NCI-H524 (cell line): ENCODE measurements around the gene OR13A1.
"Not testable (repeated sequence)": the region's sequence is repeated elsewhere in the genome, so short reads cannot be mapped to it uniquely, and the experiment has no call there.

Experiments
- DNase-seq, 2 experiments: peaks; one replicate each; lab custom pipeline; 2025; lab: John Stamatoyannopoulos, UW

OR13A1 gene, protein sequence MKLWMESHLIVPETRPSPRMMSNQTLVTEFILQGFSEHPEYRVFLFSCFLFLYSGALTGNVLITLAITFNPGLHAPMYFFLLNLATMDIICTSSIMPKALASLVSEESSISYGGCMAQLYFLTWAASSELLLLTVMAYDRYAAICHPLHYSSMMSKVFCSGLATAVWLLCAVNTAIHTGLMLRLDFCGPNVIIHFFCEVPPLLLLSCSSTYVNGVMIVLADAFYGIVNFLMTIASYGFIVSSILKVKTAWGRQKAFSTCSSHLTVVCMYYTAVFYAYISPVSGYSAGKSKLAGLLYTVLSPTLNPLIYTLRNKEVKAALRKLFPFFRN

DNA sequence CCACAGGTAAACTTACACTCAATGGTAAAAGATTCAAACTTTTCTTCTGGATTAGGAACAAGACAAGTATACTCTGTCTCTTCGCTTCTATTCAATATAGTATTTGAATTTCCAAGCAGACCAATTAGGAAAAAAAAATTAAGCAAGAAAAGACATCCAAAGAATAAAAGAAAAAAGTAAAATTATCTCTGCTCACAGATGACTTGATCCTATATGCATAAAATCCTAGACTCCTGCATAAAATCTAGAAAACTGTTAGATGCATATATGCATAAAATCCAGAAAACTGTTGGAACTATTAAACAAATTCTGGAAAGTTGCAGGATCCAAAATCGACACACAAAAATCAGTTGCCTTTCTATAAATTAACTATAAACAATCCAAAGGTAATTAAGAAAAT, at the start of gene OR13A1:
OR13A1 (minus strand) TSS at position 101 of the 400 bp plus-strand sequence. CDS start 11,186 bp downstream, outside the sequence.
- no peak for DNase-seq

DNA sequence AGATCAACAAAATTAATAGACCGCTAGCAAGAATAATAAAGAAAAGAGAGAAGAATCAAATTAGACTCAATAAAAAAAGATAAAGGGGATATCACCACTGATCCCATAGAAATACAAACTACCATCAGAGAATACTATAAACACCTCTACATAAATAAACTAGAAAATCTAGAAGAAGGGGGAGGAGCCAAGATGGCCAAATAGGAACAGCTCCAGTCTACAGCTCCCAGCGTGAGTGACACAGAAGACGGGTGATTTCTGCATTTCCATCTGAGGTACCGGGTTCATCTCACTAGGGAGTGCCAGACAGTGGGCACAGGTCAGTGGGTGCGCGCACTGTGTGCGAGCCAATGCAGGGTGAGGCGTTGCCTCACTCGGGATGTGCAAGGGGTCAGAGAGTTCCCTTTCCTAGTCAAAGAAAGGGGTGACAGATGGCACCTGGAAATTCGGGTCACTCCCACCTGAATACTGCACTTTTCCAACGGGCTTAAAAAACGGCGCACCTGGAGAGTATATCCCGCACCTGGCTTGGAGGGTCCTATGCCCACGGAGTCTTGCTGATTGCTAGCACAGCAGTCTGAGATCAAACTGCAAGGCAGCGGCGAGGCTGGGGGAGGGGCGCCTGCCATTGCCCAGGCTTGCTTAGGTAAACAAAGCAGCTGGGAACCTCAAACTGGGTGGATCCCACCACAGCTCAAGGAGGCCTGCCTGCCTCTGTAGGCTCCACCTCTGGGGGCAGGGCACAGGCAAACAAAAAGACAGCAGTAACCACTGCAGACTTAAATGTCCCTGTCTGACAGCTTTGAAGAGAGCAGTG, 46.8 kb upstream of the OR13A1 start:
- DNase-seq = not testable (repeated sequence)

DNA sequence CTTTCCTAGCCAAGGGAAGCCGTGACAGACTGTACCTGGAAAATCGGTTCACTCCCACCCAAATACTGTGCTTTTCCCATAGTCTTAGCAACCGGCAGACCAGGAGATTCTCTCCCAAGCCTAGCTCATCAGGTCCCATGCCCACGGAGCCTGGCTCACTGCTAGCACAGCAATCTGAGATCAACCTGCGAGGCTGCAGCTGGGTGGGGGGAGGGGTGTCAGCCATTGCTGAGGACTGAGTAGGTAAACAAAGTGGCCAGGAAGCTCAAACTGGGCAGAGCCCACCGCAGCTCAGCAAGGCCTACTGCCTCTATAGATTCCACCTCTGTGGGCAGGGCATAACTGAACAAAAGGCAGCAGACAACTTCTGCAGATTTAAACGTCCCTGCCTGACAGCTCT, 43.6 kb upstream of the OR13A1 start:
- not testable (repeated sequence) for DNase-seq

DNA sequence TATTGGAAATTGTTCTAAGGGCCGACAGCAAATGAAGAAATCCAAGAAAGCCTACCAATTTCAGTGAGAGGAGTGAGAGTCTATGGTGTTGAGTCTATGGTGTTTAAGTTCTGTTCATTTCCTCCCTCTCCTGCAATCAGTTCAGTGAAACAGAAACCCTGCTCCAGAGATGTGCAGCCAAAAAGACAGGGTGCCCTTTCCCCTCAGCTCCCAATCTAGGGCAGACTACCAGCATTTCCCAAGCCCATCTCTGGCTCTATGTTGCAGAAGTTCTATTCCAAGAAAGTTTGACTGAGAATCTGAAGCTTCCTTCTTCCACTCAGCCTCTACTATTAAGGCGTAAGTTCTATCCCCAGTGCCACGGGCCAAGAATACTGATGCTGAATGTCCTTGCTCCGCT, 40.1 kb upstream of the OR13A1 start:
- no peak for DNase-seq

DNA sequence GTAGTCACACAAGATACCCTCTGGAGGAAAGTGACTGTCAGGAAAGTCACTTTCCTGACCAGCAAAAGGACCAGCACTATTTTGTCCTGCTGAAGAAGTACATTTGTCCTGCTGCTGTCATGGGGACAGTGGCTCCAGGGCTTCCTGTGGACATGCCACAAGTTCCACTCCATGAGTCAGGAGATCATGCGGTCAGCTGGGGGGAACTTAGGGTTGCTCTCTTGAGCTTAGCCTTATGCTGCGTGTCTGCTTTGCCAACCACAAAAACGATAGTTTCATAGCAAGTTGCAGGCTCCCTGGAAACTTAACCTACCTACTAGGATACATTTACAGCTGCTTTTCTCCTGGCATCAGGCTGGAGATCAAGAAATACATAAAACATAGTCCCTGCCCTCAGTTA, 38.9 kb upstream of the OR13A1 start:
- no peak for DNase-seq

DNA sequence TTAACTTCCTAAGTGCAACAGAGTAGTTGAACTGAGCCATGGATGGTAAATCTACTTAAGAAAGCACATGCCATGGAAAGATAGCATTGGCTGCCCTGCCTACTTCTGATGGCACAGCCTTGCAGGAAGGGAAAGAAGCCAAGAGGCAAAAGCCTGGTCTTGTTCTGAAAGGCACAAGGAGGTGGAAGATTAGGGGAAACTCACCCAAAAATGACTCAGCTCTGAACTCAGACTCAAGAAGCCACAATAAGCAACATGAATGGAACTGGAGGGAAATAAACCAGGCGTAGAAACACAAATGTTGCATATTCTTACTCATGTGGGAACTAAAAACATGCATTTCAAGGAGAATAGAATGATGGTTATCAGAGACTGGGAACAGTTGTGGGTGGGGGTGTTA, 37.8 kb upstream of the OR13A1 start:
- DNase-seq = no peak

DNA sequence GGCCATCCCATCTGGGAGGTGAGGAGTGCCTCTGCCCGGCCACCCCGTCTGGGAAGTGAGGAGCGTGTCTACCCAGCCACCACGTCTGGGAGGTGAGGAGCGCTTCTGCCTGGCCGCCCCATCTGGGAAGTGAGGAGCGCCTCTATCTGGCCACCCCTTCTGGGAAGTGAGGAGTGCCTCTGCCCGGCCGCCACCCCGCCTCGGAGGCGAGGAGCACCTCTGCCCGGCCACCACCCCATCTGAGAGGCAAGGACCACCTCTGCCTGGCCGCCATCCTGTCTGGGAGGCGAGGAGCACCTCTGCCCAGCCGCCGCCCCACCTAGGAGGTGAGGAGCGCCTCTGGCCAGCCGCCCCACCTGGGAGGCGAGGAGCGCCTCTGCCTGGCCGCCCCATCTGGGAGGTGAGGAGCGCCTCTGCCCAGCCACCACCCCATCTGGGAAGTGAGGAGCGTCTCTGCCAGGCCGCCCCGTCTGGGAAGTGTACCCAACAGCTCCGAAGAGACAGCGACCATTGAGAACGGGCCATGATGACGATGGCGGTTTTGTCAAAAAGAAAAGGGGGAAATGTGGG, 32.9 kb upstream of the OR13A1 start:
- not testable (repeated sequence) for DNase-seq

DNA sequence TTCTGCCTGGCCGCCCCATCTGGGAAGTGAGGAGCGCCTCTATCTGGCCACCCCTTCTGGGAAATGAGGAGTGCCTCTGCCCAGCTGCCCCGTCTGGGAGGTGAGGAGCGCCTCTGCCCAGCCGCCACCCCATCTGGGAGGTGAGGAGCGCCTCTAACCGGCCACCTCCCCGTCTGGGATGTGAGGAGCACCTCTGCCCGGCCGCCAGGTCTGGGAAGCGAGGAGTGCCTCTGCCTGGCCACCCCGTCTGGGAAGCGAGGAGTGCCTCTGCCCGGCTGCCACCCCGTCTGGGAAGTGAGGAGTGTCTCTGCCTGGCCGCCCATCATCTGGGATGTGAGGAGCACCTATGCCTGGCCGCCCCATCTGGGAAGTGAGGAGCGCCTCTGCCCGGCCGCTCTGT, 32.1 kb upstream of the OR13A1 start:
- DNase-seq = not testable (repeated sequence)

DNA sequence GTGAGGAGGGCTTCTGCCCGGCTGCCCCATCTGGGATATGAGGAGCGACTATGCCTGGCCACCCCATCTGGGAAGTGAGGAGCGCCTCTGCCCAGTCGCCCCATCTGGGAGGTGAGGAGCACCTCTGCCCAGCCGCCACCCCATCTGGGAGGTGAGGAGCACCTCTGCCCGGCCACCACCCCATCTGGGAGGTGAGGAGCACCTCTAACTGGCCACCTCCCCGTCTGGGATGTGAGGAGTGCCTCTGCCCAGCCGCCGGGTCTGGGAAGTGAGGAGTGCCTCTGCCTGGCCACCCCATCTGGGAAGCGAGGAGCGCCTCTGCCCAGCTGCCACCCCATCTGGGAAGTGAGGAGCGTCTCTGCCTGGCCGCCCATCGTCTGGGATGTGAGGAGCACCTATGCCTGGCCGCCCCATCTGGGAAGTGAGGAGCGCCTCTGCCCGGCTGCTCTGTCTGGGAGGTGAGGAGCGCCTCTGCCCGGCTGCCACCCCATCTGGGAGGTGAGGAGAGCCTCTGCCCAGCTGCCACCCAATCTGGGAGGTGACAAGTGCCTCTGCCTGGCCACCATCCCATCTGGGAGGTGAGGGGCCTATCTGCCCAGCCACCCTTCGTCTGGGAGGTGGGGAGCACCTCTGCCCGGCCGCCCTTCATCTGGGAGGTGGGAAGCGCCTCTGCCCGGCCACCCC, 31.4 kb upstream of the OR13A1 start:
- DNase-seq = not testable (repeated sequence)

DNA sequence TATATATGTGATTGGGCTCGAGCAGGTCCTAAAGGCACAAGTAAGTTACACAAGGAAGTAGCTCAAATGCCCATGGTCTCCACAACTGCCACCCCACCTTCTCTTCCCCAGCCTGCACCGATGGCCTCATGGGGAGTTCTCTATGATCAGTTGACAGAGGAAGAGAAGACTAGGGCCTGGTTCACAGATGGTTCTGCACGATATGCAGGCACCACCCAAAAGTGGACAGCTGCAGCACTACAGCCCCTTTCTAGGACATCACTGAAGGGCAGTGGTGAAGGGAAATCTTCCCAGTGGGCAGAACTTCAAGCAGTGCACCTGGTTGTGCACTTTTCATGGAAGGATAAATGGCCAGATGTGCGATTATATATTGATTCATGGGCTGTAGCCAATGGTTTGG, 25.0 kb upstream of the OR13A1 start:
- DNase-seq = not testable (repeated sequence)

DNA sequence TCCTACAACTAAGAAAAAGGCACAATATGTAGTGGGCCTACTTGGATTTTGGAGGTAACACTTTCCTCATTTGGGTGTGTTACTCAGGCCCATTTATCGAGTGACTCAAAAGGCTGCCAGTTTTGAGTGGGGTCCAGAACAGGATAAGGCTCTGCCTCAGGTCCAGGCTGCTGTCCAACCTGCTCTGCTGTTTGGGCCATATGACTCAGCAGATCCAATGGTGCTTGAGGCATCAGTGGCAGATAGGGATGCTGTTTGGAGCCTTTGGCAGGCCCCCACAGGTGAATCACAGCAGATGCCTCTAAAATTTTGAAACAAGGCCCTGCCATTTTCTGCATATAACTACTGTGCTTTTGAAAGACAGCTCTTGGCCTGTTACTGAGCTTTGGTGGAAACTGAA, 24.5 kb upstream of the OR13A1 start:
- DNase-seq = no peak

DNA sequence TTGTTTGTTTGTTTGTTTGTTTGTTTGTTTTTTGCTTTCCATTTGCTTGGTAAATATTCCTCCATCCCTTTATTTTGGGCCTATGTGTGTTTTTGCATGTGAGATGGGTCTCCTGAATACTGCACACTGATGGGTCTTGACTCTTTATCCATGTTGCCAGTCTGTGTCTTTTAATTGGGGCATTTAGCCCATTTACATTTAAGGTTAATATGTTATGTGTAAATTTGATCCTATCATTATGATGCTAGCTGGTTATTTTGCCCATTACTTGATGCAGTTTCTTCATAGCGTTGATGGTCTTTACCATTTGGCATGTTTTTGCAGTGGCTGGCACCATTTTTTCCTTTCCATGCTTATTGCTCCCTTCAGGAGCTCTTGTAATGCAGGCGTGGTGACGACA, 16.4 kb upstream of the OR13A1 start:
- not testable (repeated sequence) for DNase-seq

DNA sequence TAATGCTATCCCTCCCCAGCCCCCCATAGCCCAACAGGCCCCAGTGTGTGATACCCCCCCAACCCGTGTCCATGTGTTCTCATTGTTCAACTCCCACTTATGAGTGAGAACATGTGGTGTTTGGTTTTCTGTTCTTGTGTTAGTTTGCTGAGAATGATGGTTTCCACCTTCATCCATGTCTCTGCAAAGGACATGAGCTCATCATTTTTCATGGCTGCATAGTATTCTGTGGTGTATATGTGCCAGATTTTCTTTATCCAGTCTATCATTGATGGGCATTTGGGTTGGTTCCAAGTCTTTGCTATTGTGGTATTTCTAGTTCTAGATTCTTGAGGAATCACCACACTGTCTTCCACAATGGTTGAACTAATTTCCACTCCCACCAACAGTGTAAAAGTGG, 11.5 kb upstream of the OR13A1 start:
- not testable (repeated sequence) for DNase-seq

DNA sequence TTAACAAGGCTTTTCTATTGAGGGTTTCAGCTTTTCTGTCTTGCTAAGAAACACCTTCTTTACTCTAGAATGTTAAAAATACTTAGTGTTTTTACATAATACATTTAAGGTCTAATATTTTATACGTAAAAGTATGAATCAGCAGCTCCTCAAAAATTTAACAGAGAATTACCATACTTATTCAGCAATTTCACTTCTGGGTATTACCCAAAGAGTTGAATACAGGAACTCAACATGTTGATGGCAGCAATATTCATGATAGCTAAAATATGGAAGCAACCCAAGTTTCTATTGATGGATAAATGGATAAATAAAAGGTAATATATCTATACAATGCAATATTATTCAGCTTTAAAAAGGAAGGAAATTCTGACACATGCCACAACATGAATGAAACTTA, 9.7 kb upstream of the OR13A1 start:
- DNase-seq = no peak

DNA sequence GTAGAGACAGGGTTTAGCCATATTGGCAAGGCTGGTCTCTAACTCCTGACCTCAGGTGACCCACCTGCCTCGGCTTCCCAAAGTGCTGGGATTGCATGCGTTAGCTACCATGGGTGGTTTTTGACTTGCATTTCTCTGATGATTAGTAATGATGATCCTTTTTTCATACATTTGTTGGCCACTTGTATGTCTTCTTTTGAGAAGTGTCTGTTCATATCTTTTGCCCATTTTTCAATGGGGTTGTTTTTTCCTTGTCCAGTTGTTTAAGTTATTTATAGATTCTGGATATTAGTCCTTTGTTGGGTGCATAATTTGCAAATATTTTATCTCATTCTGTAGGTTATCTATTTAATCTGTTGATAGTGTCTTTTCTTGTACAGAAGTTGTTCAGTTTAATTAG, 4.3 kb upstream of the OR13A1 start:
- DNase-seq = no peak

DNA sequence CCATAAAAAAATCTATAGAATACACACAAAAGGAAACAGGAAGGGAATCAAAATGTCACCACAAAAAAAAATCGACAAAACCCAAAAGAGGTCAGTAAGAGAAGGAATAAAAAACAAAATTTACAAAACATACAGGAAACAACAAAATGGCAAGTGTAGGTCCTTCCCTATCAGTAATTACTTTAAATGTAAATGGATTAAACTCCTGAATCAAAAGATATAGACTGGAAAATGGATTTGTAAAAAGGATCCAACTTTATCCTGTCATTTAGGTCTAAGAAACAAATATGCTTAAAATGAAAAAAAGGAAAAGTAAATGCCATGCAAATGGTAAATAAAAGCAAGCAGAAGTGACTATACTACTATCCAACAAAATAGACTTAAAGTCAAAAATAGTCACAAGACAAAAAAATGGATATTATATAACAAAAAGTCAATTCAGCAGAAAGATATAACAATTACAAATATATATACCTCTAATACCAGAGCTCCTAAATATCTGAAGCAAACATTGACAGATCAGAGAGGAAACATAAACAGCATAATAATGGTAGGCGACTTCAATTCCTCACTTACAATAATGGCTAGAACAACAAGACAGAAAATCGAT, 2.0 kb downstream of the OR13A1 start:
- no peak for DNase-seq

DNA sequence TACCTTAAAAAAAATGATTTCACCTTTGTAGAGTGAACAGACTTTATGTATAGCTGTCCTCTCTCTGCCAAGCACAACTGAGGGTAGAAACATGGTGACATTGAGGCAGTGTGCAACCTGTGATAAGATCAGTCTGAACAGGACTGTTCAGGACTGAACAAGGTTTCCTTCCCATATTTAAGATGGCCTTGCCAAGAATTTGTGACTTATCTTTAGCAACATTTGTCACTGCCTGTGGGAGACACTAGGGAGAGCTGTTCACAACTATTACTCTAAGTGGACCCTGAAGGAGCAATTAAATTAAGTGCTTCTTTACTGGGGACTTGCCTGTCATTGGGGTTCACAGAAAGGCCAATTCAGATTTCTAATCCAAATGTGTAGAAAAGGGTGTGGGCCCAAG, 6.7 kb downstream of the OR13A1 start:
- DNase-seq = peak in 1 of 2 experiments; percentile 64

DNA sequence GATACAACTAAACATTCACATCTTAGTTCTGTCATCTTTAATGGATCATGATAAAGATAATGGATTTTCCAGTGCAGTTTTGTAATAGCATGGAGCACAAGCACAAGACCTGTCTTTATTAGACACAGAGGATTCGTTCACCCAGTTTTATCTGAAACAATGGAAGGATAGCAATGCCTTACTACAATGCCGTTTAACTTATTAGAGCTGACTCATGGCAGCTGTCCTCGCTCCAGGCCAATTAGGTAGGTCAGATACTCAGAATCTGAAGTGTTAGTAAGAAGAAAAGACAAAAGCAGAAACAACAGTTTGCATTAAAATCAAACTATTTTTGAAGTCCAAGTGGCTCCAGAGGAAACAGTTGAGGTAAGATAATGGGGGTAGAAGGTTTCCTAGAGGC, 12.8 kb downstream of the OR13A1 start:
- DNase-seq = no peak

DNA sequence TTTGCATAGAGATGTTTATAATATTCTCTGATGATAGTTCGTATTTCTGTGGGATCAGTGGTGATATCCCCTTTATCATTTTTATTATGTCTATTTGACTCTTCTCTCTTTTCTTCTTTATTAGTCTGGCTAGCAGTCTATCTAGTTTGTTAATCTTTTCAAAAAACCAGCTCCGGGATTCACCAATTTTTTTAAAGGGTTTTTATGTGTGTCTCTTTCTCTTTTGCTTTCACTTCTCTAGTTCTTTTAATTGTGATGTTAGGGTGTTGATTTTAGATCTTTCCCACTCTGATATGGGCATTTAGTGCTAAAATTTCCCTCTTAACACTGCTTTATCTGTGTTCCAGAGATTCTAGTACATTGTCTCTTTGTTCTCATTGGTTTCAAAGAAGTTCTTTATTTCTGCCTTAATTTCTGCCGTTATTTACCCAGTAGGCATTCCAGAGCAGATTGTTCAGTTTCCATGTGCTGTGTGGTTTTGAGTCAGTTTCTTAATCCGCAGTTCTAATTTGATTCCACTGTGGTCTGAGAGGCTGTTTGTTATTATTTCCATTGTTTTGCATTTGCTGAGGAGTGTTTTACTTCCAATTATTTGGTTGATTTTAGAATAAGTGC, 17.0 kb downstream of the OR13A1 start:
- DNase-seq = not testable (repeated sequence)

DNA sequence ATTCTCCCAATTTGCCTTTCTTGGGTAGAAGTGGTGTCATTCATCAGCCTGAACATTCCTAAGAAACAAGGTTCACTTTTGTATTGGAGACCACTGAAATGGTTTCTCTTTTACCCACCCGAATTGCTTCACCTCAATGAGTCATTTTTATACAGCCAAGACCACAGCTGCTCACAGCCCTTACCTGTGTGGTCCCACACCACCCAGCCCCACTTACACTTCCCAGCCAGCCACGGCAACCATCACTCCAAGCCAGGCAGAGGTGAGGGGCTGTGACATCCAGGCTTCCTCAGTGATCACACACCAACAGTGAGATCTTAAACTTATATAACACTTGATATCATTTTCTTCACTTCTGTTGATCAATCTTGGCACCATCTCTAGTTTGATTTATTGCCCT, 20.7 kb downstream of the OR13A1 start:
- DNase-seq = no peak

DNA sequence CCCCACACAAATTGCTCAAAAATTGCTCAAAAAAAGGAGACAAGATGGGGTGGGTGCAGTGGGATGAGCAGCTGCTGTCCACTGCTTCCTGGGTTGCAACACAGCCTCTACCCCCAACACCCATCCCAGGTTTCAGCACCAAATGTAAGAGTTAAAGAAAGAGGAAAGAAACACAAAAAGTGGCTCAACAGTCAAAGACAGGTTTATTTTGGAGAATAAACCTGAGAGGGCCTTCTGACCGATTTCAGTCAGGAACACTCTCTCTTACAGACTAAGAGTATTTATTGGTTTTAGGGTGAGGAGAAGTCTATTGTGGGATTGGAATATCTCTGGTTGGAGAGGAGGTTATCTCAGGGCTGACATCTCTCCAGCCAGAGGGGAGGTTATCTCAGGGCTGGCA, 28.4 kb downstream of the OR13A1 start:
- no peak for DNase-seq

DNA sequence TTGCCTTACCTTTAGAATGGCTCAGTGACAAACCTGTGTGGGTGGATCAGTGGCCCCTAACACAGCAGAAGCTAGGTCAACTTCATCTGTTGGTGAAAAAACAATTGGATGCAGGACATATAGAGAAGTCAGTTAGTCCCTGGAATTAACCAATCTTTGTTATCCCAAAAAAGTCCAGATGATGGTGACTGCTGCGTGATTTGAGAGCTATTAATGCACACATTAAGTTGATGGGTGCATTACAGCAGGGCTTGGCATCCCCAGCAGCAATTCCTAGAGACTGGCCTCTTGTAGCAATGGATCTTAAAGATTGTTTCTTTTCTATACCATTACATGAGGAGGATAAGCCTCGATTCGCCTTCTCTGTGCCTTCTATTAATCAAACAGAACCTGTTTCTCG, 33.3 kb downstream of the OR13A1 start:
- DNase-seq = no peak
